A549 (cell line): ENCODE measurements around the gene PGBD5. TPM values are rescaled to one million over a fixed set of nuclear protein-coding genes. Genes with fewer than 3 reads are reported as not detected.

Experiments
- ATAC-seq, 2 experiments: fragments of 200-7000 bp in 1 of 2; fragments of >200 bp in 1 of 2; cut with Nextera tagmentation in 1 of 2; cut with Tn5 transposase in 1 of 2; 3 replicates each; pipeline versions ENCODE4 v1.8.0 to v1.9.1; 2018 to 2020; ENCODE audit warnings: mild to moderate bottlenecking in 1 of 2, moderate library complexity in 1 of 2
- CTCF ChIA-PET: fragments of 300-600 bp; sonication (Branson Sonifier 250); formaldehyde crosslinking; extraction: SDS; loops from one replicate; lab custom pipeline; 2021; ENCODE audit warnings: antibody characterized with exemption, inconsistent platforms; lab: Yijun Ruan, JAX
- POLR2A ChIA-PET: fragments of 350-600 bp; formaldehyde crosslinking; extraction: SDS; loops from one replicate; lab custom pipeline; 2021; ENCODE audit warnings: antibody characterized with exemption, inconsistent platforms; lab: Yijun Ruan, JAX
- DNase-seq, 2 experiments: peaks; one replicate each; pipeline versions ENCODE4 v3.0.0 to v3.0.0-alpha.2; 2011 to 2016; ENCODE audit warnings: low read depth in 1 of 2, low spot score in 1 of 2
- FAIRE-seq: peaks from 2 replicates; lab custom pipeline; 2011; peaks lifted over from hg19 to GRCh38; lab: Jason Lieb, UNC
- H3K27ac ChIP-seq, 2 experiments: fragments of >200 bp; sonication (Bioruptor Twin); formaldehyde crosslinking; 3 replicates each; pipeline ENCODE4 v1.5.1; 2016 to 2017
- H3K4me1 ChIP-seq: fragments of >200 bp; sonication (Bioruptor Twin); formaldehyde crosslinking; 3 replicates; pipeline ENCODE4 v1.6.1; 2016
- H3K4me2 ChIP-seq: fragments of >200 bp; sonication (Bioruptor Twin); formaldehyde crosslinking; 3 replicates; pipeline ENCODE4 v1.6.1; 2016
- H3K4me3 ChIP-seq: fragments of >200 bp; sonication (Bioruptor Twin); formaldehyde crosslinking; 3 replicates; pipeline ENCODE4 v1.5.1; 2016
- H3K9me3 ChIP-seq: fragments of >200 bp; sonication (Bioruptor Twin); formaldehyde crosslinking; 3 replicates; pipeline ENCODE4 v1.6.1; 2016
- CBX8 ChIP-seq: fragments of 200-600 bp; sonication (generic); IDR thresholded peaks from 2 replicates; pipeline ENCODE4 v1.6.1; 2016
- EHF ChIP-seq: fragments of 250-450 bp; sonication (Bioruptor Pico); IDR thresholded peaks from 2 replicates; pipeline ENCODE4 v1.5.0; 2020; ENCODE audit warnings: mild to moderate bottlenecking
- FOSL2 ChIP-seq, 2 experiments: fragments of 450-650 bp in 1 of 2; fragments of >200 bp in 1 of 2; sonication (Bioruptor Twin) in 1 of 2; formaldehyde crosslinking; IDR thresholded peaks; 2 replicates each; pipeline versions ENCODE4 v1.5.0 to v1.6.1; 2016 to 2020; ENCODE audit warnings: mild to moderate bottlenecking in 1 of 2, moderate library complexity in 1 of 2
- GATA3 ChIP-seq: IDR thresholded peaks from 2 replicates; pipeline ENCODE4 v1.6.1; 2012; ENCODE audit warnings: borderline replicate concordance
- HDAC2 ChIP-seq: fragments of 200-600 bp; sonication (generic); IDR thresholded peaks from 2 replicates; pipeline ENCODE4 v1.6.1; 2016
- HOXB13 ChIP-seq: fragments of 250-450 bp; sonication (Bioruptor Pico); IDR thresholded peaks from 2 replicates; pipeline ENCODE4 v1.5.0; 2020; ENCODE audit warnings: low read depth, mild to moderate bottlenecking, moderate library complexity
- HOXB5 ChIP-seq: fragments of 250-450 bp; sonication (Bioruptor Pico); IDR thresholded peaks from 2 replicates; pipeline ENCODE4 v1.5.0; 2020; ENCODE audit warnings: mild to moderate bottlenecking, moderate library complexity
- JUNB ChIP-seq: fragments of >200 bp; sonication (Bioruptor Twin); formaldehyde crosslinking; IDR thresholded peaks from 2 replicates; pipeline ENCODE4 v1.6.1; 2016
- KDM5A ChIP-seq: fragments of 200-600 bp; sonication (generic); IDR thresholded peaks from 2 replicates; pipeline ENCODE4 v1.6.1; 2016; ENCODE audit warnings: antibody characterized with exemption, mild to moderate bottlenecking
- MAFK ChIP-seq: fragments of 450-650 bp; IDR thresholded peaks from 2 replicates; pipeline ENCODE4 v1.6.1; 2014; ENCODE audit not compliant: partially characterized antibody
- MAZ ChIP-seq: fragments of 150-350 bp; IDR thresholded peaks from 2 replicates; pipeline ENCODE4 v1.6.1; 2014; ENCODE audit warnings: antibody characterized with exemption, low read depth, low read length, borderline replicate concordance
- PHF8 ChIP-seq: fragments of 200-600 bp; sonication (generic); IDR thresholded peaks from 2 replicates; pipeline ENCODE4 v1.6.1; 2016; ENCODE audit warnings: low read depth, mild to moderate bottlenecking, antibody characterized with exemption, moderate library complexity, borderline replicate concordance
- POLR2A ChIP-seq: IDR thresholded peaks from 2 replicates; pipeline ENCODE4 v1.6.1; 2012; ENCODE audit warnings: mild to moderate bottlenecking, low read length
- RFX5 ChIP-seq: fragments of 450-650 bp; IDR thresholded peaks from 2 replicates; pipeline ENCODE4 v1.7.1; 2014; ENCODE audit warnings: antibody characterized with exemption, mild to moderate bottlenecking, moderate library complexity
- RNF2 ChIP-seq: fragments of 200-600 bp; sonication (generic); IDR thresholded peaks from 2 replicates; pipeline ENCODE4 v1.6.1; 2016; ENCODE audit warnings: low read depth, mild to moderate bottlenecking, antibody characterized with exemption, moderate library complexity, borderline replicate concordance
- SREBF2 ChIP-seq: fragments of 450-650 bp; IDR thresholded peaks from 2 replicates; pipeline ENCODE4 v1.6.1; 2014; ENCODE audit warnings: mild to moderate bottlenecking, moderate library complexity
- WGBS: methylation state at CpG from one replicate; pipeline ENCODE4 v1.1.6; 2017; ENCODE audit errors: missing lambda C conversion rate; 5-methylcytosine and 5-hydroxymethylcytosine counted together
- polyA plus RNA-seq, 4 experiments: library from polyadenylated mRNA; depleted of rRNA in 3 of 4; stranded (reverse); fragments of >200 nt; fragmentation: RNase III in 1 of 4; extraction: RNeasy Plus Mini Kit Qiagen cat#74134 plus additional on column Dnase treatment in 1 of 4; gene quantifications; 2 replicates in 3 of 4; 3 replicates in 1 of 4; pipeline ENCODE4 v1.2.3, GENCODE V29; 2011 to 2017
- TF ChIP-seq, protein P1 (sequence below): fragments of >200 bp; sonication (Bioruptor Twin); formaldehyde crosslinking; IDR thresholded peaks from 2 replicates; pipeline ENCODE4 v1.6.1; 2016
- TF ChIP-seq, protein P2 (sequence below): fragments of >200 bp; sonication (Bioruptor Twin); formaldehyde crosslinking; IDR thresholded peaks from 3 replicates; pipeline ENCODE4 v1.5.1; 2016
- TF ChIP-seq, protein P3 (sequence below): fragments of >200 bp; sonication (Bioruptor Twin); formaldehyde crosslinking; IDR thresholded peaks from 3 replicates; pipeline ENCODE4 v1.6.1; 2016
- TF ChIP-seq, protein P4 (sequence below): fragments of 450-650 bp; IDR thresholded peaks from 2 replicates; pipeline ENCODE4 v1.6.1; 2014; ENCODE audit warnings: antibody characterized with exemption

The PGBD5 gene
- polyA plus RNA-seq, 2 of the 4 experiments (the other 2 are of a cell fraction), result 0.04 to 0.66 TPM

DNA sequence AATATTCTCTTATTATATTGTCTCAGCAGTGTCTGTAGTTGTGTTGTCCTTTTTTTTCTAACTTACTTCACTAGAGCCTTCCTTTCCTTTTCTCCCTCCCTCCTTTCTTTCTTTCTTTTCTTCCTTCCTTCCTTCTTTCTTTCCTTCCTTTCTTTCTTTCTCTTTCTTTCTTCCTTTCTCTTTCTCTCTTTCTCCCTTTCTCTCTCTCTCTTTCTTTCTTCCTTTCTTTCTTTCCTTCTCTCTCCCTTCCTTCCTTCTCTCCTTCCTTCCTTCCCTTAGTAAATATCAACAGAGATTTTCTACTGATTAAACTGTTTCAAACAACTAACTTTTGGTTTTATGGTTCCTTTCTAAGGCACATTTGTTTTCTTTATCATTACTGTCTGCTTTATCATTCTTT is 43.1 kb upstream of the PGBD5 start:
- ChIA-PET CTCF (no interaction called here), POLR2A (no interaction called here)
- ATAC-seq (no peak), DNase-seq (no peak), FAIRE-seq (no peak)
- Histone ChIP-seq H3K27ac (no peak overlapping the region), H3K4me1 (no peaks in the 10 kb centered on the region), H3K9me3 (peaks cover 2% of the 10 kb centered on the region; the same call in 1 of the 3 replicates), H3K4me2 (no peak overlapping the region), H3K4me3 (no peak overlapping the region)
- TF ChIP-seq, protein P1, sequence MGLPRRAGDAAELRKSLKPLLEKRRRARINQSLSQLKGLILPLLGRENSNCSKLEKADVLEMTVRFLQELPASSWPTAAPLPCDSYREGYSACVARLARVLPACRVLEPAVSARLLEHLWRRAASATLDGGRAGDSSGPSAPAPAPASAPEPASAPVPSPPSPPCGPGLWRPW, result no peak
- TF ChIP-seq CBX8, result no peak
- no peak for TF ChIP-seq FOSL2 (IDR thresholded peaks at IDR 0.05)
- TF ChIP-seq FOSL2 (CRISPR knock-in tag; IDR thresholded peaks at IDR 0.05), result no peak
- no peak for TF ChIP-seq POLR2A
- no peak for TF ChIP-seq HOXB5
- no peak for TF ChIP-seq EHF
- TF ChIP-seq, protein P2, sequence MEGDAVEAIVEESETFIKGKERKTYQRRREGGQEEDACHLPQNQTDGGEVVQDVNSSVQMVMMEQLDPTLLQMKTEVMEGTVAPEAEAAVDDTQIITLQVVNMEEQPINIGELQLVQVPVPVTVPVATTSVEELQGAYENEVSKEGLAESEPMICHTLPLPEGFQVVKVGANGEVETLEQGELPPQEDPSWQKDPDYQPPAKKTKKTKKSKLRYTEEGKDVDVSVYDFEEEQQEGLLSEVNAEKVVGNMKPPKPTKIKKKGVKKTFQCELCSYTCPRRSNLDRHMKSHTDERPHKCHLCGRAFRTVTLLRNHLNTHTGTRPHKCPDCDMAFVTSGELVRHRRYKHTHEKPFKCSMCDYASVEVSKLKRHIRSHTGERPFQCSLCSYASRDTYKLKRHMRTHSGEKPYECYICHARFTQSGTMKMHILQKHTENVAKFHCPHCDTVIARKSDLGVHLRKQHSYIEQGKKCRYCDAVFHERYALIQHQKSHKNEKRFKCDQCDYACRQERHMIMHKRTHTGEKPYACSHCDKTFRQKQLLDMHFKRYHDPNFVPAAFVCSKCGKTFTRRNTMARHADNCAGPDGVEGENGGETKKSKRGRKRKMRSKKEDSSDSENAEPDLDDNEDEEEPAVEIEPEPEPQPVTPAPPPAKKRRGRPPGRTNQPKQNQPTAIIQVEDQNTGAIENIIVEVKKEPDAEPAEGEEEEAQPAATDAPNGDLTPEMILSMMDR, result no peak
- no peak for TF ChIP-seq MAZ
- TF ChIP-seq JUNB, result no peak
- TF ChIP-seq, protein P3, sequence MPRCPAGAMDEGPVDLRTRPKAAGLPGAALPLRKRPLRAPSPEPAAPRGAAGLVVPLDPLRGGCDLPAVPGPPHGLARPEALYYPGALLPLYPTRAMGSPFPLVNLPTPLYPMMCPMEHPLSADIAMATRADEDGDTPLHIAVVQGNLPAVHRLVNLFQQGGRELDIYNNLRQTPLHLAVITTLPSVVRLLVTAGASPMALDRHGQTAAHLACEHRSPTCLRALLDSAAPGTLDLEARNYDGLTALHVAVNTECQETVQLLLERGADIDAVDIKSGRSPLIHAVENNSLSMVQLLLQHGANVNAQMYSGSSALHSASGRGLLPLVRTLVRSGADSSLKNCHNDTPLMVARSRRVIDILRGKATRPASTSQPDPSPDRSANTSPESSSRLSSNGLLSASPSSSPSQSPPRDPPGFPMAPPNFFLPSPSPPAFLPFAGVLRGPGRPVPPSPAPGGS, result no peak
- TF ChIP-seq, protein P4, sequence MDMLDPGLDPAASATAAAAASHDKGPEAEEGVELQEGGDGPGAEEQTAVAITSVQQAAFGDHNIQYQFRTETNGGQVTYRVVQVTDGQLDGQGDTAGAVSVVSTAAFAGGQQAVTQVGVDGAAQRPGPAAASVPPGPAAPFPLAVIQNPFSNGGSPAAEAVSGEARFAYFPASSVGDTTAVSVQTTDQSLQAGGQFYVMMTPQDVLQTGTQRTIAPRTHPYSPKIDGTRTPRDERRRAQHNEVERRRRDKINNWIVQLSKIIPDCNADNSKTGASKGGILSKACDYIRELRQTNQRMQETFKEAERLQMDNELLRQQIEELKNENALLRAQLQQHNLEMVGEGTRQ, result no peak
- no peak for TF ChIP-seq GATA3
- no peak for TF ChIP-seq KDM5A
- TF ChIP-seq PHF8, result no peak

DNA sequence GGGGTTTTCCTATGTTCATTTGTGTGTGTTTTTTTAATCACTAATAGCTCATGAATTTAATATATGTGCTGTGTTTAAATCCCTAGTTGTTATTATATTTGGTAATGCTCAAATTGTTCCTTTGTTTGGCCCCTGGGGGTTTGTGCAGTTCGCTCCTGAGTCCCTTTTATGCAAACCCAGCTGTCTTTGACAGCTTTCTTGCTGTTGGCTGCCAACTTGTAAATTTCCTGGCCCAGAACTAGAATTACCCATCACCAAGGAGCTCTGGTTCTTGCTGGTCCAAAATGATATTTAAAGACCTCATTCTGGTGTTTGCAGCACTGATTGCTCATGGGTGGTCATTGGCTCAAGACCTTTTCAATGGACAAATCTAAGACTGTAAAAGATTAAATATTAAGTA is 39.6 kb upstream of the PGBD5 start:
- H3K4me1 ChIP-seq, result no peaks in the 10 kb centered on the region
- WGBS, result 0% methylated on average over 1 of the region's 1 CpG
- H3K9me3 ChIP-seq, result peaks cover 2% of the 10 kb centered on the region; the same call in 1 of the 3 replicates
- no peak for DNase-seq
- no peak overlapping the region for H3K27ac ChIP-seq
- no peak for FAIRE-seq
- CTCF ChIA-PET, result interaction anchor here (0.9 to 2.7 kb wide), 3 partner anchors 9 to 10 kb away, joined by 3 to 7 read pairs (median 3); no protein-coding TSS in a partner anchor
- POLR2A ChIA-PET, result no interaction called here
- H3K4me3 ChIP-seq, result no peak overlapping the region
- ATAC-seq, result no peak
- TF ChIP-seq RFX5, result no peak
- no peak overlapping the region for H3K4me2 ChIP-seq

DNA sequence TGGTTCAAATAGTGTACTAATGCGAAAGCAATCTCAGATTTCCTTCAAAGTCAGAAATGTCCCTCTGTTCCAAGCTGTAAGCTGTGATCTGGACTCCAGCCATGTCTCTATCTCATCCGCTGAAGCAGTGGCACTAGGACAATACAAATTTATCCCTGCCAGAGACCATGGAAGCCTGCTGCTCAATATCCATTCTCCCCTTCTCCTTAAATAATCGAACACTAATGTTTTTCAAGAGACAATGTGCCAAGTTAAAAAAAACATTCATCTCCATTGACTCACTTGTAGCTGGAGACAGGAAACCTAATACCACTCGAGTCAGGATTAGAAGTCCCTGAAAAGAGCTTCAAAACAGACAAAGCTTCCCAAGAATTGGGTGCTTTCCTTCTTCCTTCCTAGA is 38.5 kb upstream of the PGBD5 start:
- ChIA-PET POLR2A (no interaction called here), CTCF (interaction anchor here (0.7 to 2.7 kb wide), 3 partner anchors 8 to 41 kb away, joined by 3 to 7 read pairs (median 3); no protein-coding TSS in a partner anchor)
- 40% methylated on average over 4 of the region's 4 CpGs for WGBS
- Histone ChIP-seq H3K4me3 (no peak overlapping the region), H3K4me1 (no peaks in the 10 kb centered on the region), H3K27ac (no peak overlapping the region), H3K9me3 (no peaks in the 10 kb centered on the region; the same call in 2 of the 3 replicates), H3K4me2 (no peak overlapping the region)
- ATAC-seq (no peak), DNase-seq (no peak), FAIRE-seq (no peak)
- TF ChIP-seq KDM5A, result no peak
- TF ChIP-seq EHF, result no peak
- no peak for TF ChIP-seq PHF8
- TF ChIP-seq HOXB5, result no peak
- TF ChIP-seq RNF2, result no peak

DNA sequence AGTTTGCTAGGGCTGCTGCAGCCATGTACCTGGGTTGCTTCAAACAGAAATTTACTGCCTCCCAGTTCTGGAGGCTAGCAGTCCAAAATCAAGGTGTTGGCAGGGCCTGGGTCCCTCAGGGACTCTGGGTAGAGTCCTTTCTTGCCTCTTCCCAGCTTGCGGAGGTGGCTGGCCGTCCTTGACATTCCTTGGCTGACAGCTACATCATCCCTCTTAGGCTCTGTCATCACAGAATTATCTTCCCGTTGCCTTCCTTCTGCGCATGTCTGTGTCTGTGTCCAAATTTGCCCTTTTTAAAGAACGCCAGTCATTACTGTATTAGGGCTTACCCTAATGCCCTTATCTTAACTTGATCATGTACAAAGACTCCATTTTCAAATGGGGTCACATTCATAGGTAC is 37.6 kb upstream of the PGBD5 start:
- DNase-seq, result no peak
- ChIA-PET CTCF (interaction anchor here (2.7 kb wide), 1 partner anchor 12 kb away, joined by 7 read pairs; no protein-coding TSS in a partner anchor), POLR2A (no interaction called here)
- no peak overlapping the region for H3K27ac ChIP-seq
- WGBS, result 28% methylated on average over 5 of the region's 5 CpGs
- H3K4me2 ChIP-seq, result no peak overlapping the region
- no peak overlapping the region for H3K4me3 ChIP-seq
- no peaks in the 10 kb centered on the region for H3K4me1 ChIP-seq
- ATAC-seq, result no peak
- peaks cover 4% of the 10 kb centered on the region; the same call in 1 of the 3 replicates for H3K9me3 ChIP-seq
- TF ChIP-seq SREBF2 (no peak), HOXB5 (no peak), MAFK (no peak), HDAC2 (no peak), KDM5A (no peak), HOXB13 (CRISPR knock-in tag) (no peak)
- FAIRE-seq, result no peak
